ENCODE results near the gene ZNF823. TPM values are rescaled to one million over a fixed set of nuclear protein-coding genes. Genes with fewer than 3 reads are reported as not detected.
"Not testable (repeated sequence)": the region's sequence is repeated elsewhere in the genome, so short reads cannot be mapped to it uniquely, and the experiment has no call there.

The ZNF823 gene
- total RNA-seq, 1 donor from 2014 or later, result 6.1 TPM

DNA sequence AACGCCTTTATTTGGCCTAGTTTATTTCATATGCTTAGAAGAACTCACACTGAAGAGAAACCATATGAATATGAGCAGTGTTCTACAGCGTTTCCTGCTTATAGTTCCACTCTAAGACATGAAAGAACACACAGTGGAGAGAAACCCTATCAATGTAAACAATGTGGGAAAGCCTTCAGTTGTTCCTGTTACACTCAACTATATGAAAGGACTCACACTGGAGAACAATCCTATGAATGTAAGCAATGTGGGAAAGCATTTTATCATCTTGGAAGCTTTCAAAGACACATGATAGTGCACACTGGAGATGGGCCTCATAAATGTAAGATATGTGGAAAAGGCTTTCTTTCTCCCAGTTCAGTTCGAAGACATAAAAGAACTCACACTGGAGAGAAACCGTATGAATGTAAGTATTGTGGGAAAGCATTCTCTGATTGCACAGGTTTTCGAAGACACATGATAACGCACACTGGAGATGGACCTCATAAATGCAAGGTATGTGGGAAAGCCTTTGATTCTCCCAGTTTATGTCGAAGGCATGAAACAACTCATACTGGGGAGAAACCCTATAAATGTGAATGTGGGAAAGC, 41.8 kb upstream of the ZNF823 start:
- FAIRE-seq (no peak), DNase-seq (ENCODE audit: low read depth) (no peak)
- Histone ChIP-seq H3K4me3 (ENCODE audit: low read depth, low read length) (no peak overlapping the region), H3K36me3 (ENCODE audit: control insufficient read depth, insufficient read depth, low read length) (peaks cover 13% of the 10 kb centered on the region), H3K27me3 (ENCODE audit: control insufficient read depth, insufficient read depth, low read length) (no peaks in the 10 kb centered on the region)
- TF ChIP-seq, protein P1, sequence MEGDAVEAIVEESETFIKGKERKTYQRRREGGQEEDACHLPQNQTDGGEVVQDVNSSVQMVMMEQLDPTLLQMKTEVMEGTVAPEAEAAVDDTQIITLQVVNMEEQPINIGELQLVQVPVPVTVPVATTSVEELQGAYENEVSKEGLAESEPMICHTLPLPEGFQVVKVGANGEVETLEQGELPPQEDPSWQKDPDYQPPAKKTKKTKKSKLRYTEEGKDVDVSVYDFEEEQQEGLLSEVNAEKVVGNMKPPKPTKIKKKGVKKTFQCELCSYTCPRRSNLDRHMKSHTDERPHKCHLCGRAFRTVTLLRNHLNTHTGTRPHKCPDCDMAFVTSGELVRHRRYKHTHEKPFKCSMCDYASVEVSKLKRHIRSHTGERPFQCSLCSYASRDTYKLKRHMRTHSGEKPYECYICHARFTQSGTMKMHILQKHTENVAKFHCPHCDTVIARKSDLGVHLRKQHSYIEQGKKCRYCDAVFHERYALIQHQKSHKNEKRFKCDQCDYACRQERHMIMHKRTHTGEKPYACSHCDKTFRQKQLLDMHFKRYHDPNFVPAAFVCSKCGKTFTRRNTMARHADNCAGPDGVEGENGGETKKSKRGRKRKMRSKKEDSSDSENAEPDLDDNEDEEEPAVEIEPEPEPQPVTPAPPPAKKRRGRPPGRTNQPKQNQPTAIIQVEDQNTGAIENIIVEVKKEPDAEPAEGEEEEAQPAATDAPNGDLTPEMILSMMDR (IDR thresholded peaks at IDR 0.05; ENCODE audit: insufficient read depth, low read length, severe bottlenecking), result no peak

DNA sequence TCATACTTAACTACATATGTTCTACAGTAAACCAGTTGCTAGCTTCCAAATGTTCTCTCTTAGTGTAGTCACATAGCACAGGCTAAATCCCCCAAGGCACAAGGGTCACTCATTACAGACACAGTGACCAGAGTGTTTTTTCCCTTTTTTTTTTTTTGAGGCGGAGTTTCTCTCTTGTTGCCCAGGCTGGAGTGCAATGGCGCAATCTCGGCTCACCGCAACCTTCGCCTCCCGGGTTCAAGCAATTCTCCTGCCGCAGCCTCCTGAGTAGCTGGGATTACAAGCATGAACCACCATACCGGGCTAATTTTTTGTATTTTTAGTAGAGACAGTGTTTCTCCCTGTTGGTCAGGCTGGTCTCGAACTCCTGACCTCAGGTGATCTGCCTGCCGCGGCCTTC, 37.9 kb upstream of the ZNF823 start:
- not testable (repeated sequence) for DNase-seq (ENCODE audit: low read depth); H3K27me3 ChIP-seq (ENCODE audit: control insufficient read depth, insufficient read depth, low read length); FAIRE-seq; H3K4me3 ChIP-seq (ENCODE audit: low read depth, low read length)
- peaks cover 13% of the 10 kb centered on the region for H3K36me3 ChIP-seq (ENCODE audit: control insufficient read depth, insufficient read depth, low read length)

DNA sequence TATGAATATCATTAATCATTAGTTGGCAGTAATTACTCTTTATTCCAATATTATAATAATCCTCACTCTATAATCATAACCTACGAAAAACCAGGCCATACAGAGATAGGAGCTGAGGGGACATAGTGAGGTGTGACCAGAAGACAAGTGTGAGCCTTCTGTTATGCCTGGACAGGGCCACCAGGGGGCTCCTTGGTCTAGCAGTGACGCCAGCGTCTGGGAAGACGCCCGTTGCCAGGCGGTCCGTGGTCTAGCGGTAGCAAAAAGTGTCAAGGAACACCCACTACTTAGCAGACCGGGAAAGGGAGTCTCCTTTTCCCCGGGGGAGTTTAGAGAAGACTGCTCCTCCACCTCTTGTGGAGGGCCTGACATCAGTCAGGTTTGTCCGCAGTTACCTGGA, 32.8 kb upstream of the ZNF823 start:
- H3K36me3 ChIP-seq (ENCODE audit: control insufficient read depth, insufficient read depth, low read length); H3K4me3 ChIP-seq (ENCODE audit: low read depth, low read length); FAIRE-seq; DNase-seq (ENCODE audit: low read depth); H3K27me3 ChIP-seq (ENCODE audit: control insufficient read depth, insufficient read depth, low read length): not testable (repeated sequence)

DNA sequence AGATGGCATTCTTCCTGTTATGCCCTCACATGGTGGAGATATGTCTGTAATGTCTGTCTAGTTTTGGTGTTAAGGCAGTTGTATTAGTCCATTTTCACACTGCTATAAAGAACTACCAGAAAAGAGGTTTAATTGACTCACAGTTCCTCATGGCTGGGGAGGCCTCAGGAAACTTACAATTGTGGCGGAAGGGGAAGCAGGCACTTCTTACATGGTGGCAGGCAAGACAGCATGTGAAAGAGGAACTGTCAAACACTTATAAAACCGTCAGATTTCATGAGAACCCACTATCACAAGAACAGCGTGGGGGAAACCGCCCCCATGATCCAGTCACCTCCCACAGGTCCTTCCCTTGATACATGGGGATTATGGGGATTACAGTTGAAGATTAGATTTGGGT, 31.2 kb upstream of the ZNF823 start:
- DNase-seq (ENCODE audit: low read depth) (no peak), FAIRE-seq (no peak)
- TF ChIP-seq, protein P1 (IDR thresholded peaks at IDR 0.05; ENCODE audit: insufficient read depth, low read length, severe bottlenecking), result no peak
- Histone ChIP-seq H3K36me3 (ENCODE audit: control insufficient read depth, insufficient read depth, low read length) (no peaks in the 10 kb centered on the region), H3K4me3 (ENCODE audit: low read depth, low read length) (no peak overlapping the region), H3K27me3 (ENCODE audit: control insufficient read depth, insufficient read depth, low read length) (no peaks in the 10 kb centered on the region)

DNA sequence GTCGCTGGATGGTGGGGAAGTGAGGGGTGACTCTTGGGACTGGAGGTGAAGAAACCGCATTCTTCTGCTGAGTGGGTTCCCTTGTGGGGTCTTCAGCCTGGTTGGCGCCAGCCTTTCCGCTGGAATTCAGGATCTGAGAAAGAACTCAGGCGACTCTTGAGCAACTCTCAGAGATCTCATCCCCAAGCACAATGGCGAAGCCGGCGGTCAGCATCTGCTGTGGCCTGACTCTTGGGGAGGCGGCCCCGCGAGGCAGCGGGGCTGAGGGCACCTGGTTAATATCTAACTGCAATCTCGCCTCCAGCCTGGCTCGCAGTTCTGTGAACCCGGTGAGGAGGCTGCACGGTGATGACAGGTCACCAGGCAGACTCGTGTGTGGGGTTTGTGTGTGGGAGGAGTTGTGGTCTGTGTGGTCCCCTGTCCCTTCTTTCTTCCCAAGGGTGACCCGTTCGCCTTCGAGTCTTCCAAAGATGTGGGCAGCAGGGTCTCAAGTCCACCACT, 28.9 kb upstream of the ZNF823 start:
- no peaks in the 10 kb centered on the region for H3K36me3 ChIP-seq (ENCODE audit: control insufficient read depth, insufficient read depth, low read length)
- DNase-seq (ENCODE audit: low read depth) (peak; percentile 10), FAIRE-seq (no peak)
- peak overlapping the region; percentile 59 for H3K4me3 ChIP-seq (ENCODE audit: low read depth, low read length)
- H3K27me3 ChIP-seq (ENCODE audit: control insufficient read depth, insufficient read depth, low read length), result no peaks in the 10 kb centered on the region
- TF ChIP-seq, protein P1 (IDR thresholded peaks at IDR 0.05; ENCODE audit: insufficient read depth, low read length, severe bottlenecking), result no peak

DNA sequence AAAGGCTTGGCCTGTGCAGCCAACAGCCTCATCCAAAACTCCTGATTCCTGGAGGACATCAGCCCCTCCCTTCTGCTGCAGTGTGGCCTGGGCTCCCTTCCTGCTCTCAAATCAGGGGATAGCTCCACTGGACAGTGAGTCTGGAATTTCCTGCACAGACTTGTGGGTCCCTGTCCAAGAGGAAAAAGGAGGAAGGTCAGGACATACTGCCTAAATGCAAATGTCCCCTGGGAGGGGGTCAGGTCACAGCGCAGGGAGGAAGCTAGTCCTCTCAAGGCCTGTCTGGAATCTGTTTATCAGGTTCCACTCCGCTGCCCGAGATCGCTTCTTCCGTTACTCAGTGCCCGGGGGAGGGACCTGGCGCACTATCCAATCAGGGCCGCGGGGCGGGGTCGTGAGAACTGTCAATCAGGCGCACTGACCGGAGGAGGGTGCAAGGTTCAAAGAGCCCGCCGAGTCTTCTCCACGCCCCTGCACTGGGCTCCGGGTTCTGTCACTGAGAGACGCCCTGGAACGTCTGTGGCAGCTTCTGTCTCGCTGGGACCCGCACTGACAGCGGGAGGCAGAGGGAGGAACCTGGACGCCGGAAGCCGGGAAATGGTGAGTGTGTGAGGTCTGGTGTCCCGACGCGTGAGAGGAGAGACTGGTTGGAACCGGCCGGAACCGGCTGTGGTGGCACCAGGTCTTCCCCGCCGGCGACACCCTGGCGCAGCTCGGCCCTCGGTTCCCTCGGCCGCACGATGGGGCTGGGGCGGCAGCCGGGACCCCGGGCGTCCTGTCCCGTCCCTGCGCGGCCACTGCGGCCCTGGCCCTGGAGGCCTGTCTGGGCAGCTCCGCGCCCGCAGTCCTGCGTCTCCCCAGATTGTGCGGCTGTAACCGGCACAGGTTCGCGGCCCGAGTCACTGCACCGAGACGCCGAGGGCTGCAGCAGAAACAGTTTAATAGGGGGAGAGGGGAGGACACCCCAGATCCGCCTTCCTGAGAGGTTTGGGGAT, 28.1 kb upstream of the ZNF823 start, which contains the start of gene ZNF441:
TSS of gene ZNF441 (plus strand) at position 404 of the 995 bp plus-strand sequence. CDS start at position 598, 194 bp downstream.
- peak within 1 kb of the TSS; percentile 59 for H3K4me3 ChIP-seq (ENCODE audit: low read depth, low read length)
- no peaks in the 10 kb centered on the region for H3K27me3 ChIP-seq (ENCODE audit: control insufficient read depth, insufficient read depth, low read length)
- TF ChIP-seq, protein P1 (IDR thresholded peaks at IDR 0.05; ENCODE audit: insufficient read depth, low read length, severe bottlenecking), result no peak
- peak; percentile 84 for DNase-seq (ENCODE audit: low read depth)
- FAIRE-seq, result no peak
- H3K36me3 ChIP-seq (ENCODE audit: control insufficient read depth, insufficient read depth, low read length), result no peaks in the 10 kb centered on the region
